Vagina (tissue), 1 donor: ENCODE measurements around the gene BLMH. TPM values are rescaled to one million over a fixed set of nuclear protein-coding genes. Genes with fewer than 3 reads are reported as not detected.
A peak's percentile ranks its signal among the peaks of the same experiment; 100 is the strongest.

Experiments
- small RNA-seq: library from RNA; depleted of rRNA; stranded (forward); fragments of <200 nt; gene quantifications from one replicate; pipeline ENCODE3, GENCODE V24; 2016
- total RNA-seq: library from RNA; depleted of rRNA; stranded (reverse); fragments of >200 nt; gene quantifications from one replicate; pipeline ENCODE4 v1.2.3, GENCODE V29; 2016

BLMH gene
- total RNA-seq, 1 donor from 2014 or later, result 44.2 TPM

Small RNA genes within 50 kb of the gene (small RNA-seq; reads per million reads assigned to genes)
- gene RF00154 (16.2 reads per million, percentile 94 among the genes with 10 or more reads in this experiment), gene RNU6-1267P (not detected)

Other genes with a start within 250 kb of the BLMH start
- gene NSRP1, start 175.1 kb downstream of the BLMH start, total RNA-seq, result 17.4 TPM
- gene SLC6A4, start 56.2 kb downstream of the BLMH start, total RNA-seq, result 0.98 TPM
- not detected for gene TMIGD1, start 42.1 kb upstream of the BLMH start, total RNA-seq
- 56.5 TPM for gene CPD, start 87.0 kb upstream of the BLMH start, total RNA-seq
- 15.0 TPM for gene GOSR1, start 185.5 kb upstream of the BLMH start, total RNA-seq